GM12864 (cell line): ENCODE results near the gene ACSS2.

Experiments used
- DNase-seq: peaks from one replicate; pipeline ENCODE4 v3.0.0-alpha.2; 2011; ENCODE audit warnings: low read depth
- H3K4me3 ChIP-seq: 2 replicates; pipeline ENCODE4 v1.5.1; 2011; ENCODE audit warnings: mild to moderate bottlenecking, low read depth, low read length, control low read depth
- CTCF ChIP-seq: IDR thresholded peaks from 2 replicates; pipeline ENCODE4 v1.5.1; 2011; ENCODE audit warnings: low read depth, mild to moderate bottlenecking, moderate library complexity, low read length, control low read depth, inconsistent platforms; ENCODE audit errors: missing control alignments

ACSS2 gene

GRCh38 chr20:34940081-34940481 lies 63.7 kb downstream of the ACSS2 start:
- TF ChIP-seq CTCF: no peak
- DNase-seq: no peak
- H3K4me3 ChIP-seq: no peak overlapping the region

- TF ChIP-seq CTCF: no peak
- no peak for DNase-seq
- H3K4me3 ChIP-seq: no peak overlapping the region
Measured at GRCh38 chr20:34941226-34941625, 64.8 kb downstream of the ACSS2 start.

- H3K4me3 ChIP-seq: no peak overlapping the region
- no peak for DNase-seq
- TF ChIP-seq CTCF: no peak
Measured at GRCh38 chr20:34942301-34942700, 65.9 kb downstream of the ACSS2 start.

GRCh38 chr20:34943808-34944567 lies 67.6 kb downstream of the ACSS2 start:
- DNase-seq: no peak
- no peak overlapping the region for H3K4me3 ChIP-seq
- TF ChIP-seq CTCF: no peak

- no peak for TF ChIP-seq CTCF
- H3K4me3 ChIP-seq: no peak overlapping the region
- no peak for DNase-seq
Measured at GRCh38 chr20:34945315-34946077, 69.1 kb downstream of the ACSS2 start.

- H3K4me3 ChIP-seq: no peak overlapping the region
- TF ChIP-seq CTCF: no peak
- DNase-seq: no peak
Measured at GRCh38 chr20:34946661-34947060, 70.2 kb downstream of the ACSS2 start.
